HG03196 (cell line): ENCODE results near the gene IL9.

ENCODE experiments used
- ATAC-seq: cut with Tn5 transposase; IDR thresholded peaks from one replicate; pipeline ENCODE4 v1.9.1; 2021; ENCODE audit not compliant: unreplicated experiment

The IL9 gene

GRCh38 chr5:135895474-135896006, at the start of gene IL9:
Gene IL9, minus strand, starts transcription at chr5:135895841. Its CDS starts 25 bp downstream, at chr5:135895816.
- no peak for ATAC-seq

- ATAC-seq, result no peak
Observed at GRCh38 chr5:135944967-135945560, 49.4 kb upstream of the IL9 start.

GRCh38 chr5:135944564-135944963, 48.9 kb upstream of the IL9 start:
- ATAC-seq, result no peak

GRCh38 chr5:135942202-135942771, 46.6 kb upstream of the IL9 start:
- no peak for ATAC-seq

GRCh38 chr5:135941711-135942110, 46.1 kb upstream of the IL9 start:
- no peak for ATAC-seq

GRCh38 chr5:135937245-135937911, 41.7 kb upstream of the IL9 start:
- no peak for ATAC-seq

- no peak for ATAC-seq
Observed at GRCh38 chr5:135934939-135935338, 39.3 kb upstream of the IL9 start.

- ATAC-seq, result no peak
Observed at GRCh38 chr5:135930949-135931295, 35.3 kb upstream of the IL9 start.

GRCh38 chr5:135930029-135930948, 34.6 kb upstream of the IL9 start:
- no peak for ATAC-seq

- ATAC-seq, result no peak
Observed at GRCh38 chr5:135921388-135921787, 25.7 kb upstream of the IL9 start.

- no peak for ATAC-seq
Observed at GRCh38 chr5:135920199-135920598, 24.6 kb upstream of the IL9 start.

GRCh38 chr5:135916638-135917263, 21.1 kb upstream of the IL9 start:
- no peak for ATAC-seq

- ATAC-seq, result no peak
Observed at GRCh38 chr5:135915466-135916001, 19.9 kb upstream of the IL9 start.

GRCh38 chr5:135913713-135914626, 18.3 kb upstream of the IL9 start:
- ATAC-seq, result no peak

- no peak for ATAC-seq
Observed at GRCh38 chr5:135905144-135905543, 9.5 kb upstream of the IL9 start.

- no peak for ATAC-seq
Observed at GRCh38 chr5:135901633-135902032, 6.0 kb upstream of the IL9 start.

GRCh38 chr5:135900276-135900675, 4.6 kb upstream of the IL9 start:
- ATAC-seq, result no peak

- ATAC-seq, result no peak
Observed at GRCh38 chr5:135898651-135899050, 3.0 kb upstream of the IL9 start.

GRCh38 chr5:135894789-135895188, 852 bp downstream of the IL9 start:
- ATAC-seq, result no peak

- no peak for ATAC-seq
Observed at GRCh38 chr5:135894276-135894675, 1.4 kb downstream of the IL9 start.
